H1 (cell line): Measurements from ENCODE around the gene SYT15.
"Not testable (repeated sequence)": the region's sequence is repeated elsewhere in the genome, so short reads cannot be mapped to it uniquely, and the experiment has no call there.

Experiments used
- EP300 ChIP-seq, 2 experiments: IDR thresholded peaks; 1 replicate in 1 of 2; 2 replicates in 1 of 2; pipeline ENCODE4 v1.6.1; 2011 to 2012; ENCODE audit warnings: low read depth in 2 of 2, low read length in 2 of 2, mild to moderate bottlenecking in 2 of 2, borderline replicate concordance in 1 of 2, inconsistent platforms in 1 of 2, moderate library complexity in 1 of 2
- SIX5 ChIP-seq: IDR thresholded peaks from 2 replicates; pipeline ENCODE4 v1.6.1; 2011; ENCODE audit warnings: mild to moderate bottlenecking, low read depth, low read length
- TF ChIP-seq, protein P1 (sequence below): fragments of 300-600 bp; sonication (generic); IDR thresholded peaks from 2 replicates; pipeline ENCODE4 v1.7.1; 2012; ENCODE audit warnings: low read length, moderate library complexity, mild to moderate bottlenecking, inconsistent platforms; ENCODE audit not compliant: insufficient replicate concordance
- TF ChIP-seq, protein P2 (sequence below), 3 experiments: IDR thresholded peaks; 1 replicate in 2 of 3; 2 replicates in 1 of 3; pipeline versions ENCODE4 v1.5.1 to v1.6.1; 2011; ENCODE audit warnings: low read length in 3 of 3, mild to moderate bottlenecking in 3 of 3, inconsistent platforms in 2 of 3, low read depth in 1 of 3, moderate library complexity in 1 of 3; ENCODE audit not compliant: insufficient read depth in 1 of 3; ENCODE audit errors: control extremely low read depth in 1 of 3
- TF ChIP-seq, protein P3 (sequence below): IDR thresholded peaks from 2 replicates; pipeline ENCODE4 v1.6.1; 2012; ENCODE audit warnings: inconsistent platforms

DNA sequence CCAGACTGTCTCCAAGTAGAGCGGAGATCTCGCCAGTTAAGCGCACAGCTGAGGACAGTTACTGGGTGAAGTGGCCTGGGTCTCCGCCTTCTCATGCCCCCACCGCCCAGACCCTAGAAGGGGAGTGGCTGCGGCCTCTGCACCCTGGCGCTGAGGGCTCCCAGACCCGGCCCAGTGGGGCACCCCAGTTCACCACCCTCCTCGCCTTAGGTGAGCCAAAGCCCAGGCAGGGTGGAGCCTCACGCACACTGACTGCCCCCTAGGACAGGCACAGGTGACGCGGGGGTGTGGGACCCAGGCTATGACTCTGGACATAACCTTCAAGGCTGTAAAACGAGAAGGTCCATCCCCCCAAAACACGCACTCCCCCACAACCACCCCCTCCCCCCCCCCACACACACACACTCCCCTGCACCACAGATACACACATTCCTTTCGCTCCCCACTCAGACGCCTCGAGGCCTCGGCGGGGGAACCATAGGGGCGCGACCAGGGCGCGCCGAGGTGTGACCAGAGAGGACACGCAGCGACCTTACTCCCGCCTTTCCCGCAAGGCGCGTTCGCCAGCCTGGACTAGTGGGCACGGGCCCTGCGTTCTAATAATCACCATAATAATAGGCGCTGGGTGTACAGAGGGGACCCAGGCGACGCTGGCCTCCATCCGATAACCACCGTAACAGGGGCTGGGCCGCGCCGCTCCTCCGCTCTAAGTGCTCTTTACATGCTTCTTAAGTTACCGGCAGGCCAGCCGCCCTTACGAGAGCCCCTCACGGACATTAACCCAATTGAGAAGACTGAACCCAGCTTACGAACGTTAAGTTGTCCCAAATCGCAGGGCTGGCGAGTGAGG lies 1.1 kb upstream of the SYT15 start:
- TF ChIP-seq, protein P1, sequence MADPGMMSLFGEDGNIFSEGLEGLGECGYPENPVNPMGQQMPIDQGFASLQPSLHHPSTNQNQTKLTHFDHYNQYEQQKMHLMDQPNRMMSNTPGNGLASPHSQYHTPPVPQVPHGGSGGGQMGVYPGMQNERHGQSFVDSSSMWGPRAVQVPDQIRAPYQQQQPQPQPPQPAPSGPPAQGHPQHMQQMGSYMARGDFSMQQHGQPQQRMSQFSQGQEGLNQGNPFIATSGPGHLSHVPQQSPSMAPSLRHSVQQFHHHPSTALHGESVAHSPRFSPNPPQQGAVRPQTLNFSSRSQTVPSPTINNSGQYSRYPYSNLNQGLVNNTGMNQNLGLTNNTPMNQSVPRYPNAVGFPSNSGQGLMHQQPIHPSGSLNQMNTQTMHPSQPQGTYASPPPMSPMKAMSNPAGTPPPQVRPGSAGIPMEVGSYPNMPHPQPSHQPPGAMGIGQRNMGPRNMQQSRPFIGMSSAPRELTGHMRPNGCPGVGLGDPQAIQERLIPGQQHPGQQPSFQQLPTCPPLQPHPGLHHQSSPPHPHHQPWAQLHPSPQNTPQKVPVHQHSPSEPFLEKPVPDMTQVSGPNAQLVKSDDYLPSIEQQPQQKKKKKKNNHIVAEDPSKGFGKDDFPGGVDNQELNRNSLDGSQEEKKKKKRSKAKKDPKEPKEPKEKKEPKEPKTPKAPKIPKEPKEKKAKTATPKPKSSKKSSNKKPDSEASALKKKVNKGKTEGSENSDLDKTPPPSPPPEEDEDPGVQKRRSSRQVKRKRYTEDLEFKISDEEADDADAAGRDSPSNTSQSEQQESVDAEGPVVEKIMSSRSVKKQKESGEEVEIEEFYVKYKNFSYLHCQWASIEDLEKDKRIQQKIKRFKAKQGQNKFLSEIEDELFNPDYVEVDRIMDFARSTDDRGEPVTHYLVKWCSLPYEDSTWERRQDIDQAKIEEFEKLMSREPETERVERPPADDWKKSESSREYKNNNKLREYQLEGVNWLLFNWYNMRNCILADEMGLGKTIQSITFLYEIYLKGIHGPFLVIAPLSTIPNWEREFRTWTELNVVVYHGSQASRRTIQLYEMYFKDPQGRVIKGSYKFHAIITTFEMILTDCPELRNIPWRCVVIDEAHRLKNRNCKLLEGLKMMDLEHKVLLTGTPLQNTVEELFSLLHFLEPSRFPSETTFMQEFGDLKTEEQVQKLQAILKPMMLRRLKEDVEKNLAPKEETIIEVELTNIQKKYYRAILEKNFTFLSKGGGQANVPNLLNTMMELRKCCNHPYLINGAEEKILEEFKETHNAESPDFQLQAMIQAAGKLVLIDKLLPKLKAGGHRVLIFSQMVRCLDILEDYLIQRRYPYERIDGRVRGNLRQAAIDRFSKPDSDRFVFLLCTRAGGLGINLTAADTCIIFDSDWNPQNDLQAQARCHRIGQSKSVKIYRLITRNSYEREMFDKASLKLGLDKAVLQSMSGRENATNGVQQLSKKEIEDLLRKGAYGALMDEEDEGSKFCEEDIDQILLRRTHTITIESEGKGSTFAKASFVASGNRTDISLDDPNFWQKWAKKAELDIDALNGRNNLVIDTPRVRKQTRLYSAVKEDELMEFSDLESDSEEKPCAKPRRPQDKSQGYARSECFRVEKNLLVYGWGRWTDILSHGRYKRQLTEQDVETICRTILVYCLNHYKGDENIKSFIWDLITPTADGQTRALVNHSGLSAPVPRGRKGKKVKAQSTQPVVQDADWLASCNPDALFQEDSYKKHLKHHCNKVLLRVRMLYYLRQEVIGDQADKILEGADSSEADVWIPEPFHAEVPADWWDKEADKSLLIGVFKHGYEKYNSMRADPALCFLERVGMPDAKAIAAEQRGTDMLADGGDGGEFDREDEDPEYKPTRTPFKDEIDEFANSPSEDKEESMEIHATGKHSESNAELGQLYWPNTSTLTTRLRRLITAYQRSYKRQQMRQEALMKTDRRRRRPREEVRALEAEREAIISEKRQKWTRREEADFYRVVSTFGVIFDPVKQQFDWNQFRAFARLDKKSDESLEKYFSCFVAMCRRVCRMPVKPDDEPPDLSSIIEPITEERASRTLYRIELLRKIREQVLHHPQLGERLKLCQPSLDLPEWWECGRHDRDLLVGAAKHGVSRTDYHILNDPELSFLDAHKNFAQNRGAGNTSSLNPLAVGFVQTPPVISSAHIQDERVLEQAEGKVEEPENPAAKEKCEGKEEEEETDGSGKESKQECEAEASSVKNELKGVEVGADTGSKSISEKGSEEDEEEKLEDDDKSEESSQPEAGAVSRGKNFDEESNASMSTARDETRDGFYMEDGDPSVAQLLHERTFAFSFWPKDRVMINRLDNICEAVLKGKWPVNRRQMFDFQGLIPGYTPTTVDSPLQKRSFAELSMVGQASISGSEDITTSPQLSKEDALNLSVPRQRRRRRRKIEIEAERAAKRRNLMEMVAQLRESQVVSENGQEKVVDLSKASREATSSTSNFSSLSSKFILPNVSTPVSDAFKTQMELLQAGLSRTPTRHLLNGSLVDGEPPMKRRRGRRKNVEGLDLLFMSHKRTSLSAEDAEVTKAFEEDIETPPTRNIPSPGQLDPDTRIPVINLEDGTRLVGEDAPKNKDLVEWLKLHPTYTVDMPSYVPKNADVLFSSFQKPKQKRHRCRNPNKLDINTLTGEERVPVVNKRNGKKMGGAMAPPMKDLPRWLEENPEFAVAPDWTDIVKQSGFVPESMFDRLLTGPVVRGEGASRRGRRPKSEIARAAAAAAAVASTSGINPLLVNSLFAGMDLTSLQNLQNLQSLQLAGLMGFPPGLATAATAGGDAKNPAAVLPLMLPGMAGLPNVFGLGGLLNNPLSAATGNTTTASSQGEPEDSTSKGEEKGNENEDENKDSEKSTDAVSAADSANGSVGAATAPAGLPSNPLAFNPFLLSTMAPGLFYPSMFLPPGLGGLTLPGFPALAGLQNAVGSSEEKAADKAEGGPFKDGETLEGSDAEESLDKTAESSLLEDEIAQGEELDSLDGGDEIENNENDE: not testable (repeated sequence)
- TF ChIP-seq, protein P2, sequence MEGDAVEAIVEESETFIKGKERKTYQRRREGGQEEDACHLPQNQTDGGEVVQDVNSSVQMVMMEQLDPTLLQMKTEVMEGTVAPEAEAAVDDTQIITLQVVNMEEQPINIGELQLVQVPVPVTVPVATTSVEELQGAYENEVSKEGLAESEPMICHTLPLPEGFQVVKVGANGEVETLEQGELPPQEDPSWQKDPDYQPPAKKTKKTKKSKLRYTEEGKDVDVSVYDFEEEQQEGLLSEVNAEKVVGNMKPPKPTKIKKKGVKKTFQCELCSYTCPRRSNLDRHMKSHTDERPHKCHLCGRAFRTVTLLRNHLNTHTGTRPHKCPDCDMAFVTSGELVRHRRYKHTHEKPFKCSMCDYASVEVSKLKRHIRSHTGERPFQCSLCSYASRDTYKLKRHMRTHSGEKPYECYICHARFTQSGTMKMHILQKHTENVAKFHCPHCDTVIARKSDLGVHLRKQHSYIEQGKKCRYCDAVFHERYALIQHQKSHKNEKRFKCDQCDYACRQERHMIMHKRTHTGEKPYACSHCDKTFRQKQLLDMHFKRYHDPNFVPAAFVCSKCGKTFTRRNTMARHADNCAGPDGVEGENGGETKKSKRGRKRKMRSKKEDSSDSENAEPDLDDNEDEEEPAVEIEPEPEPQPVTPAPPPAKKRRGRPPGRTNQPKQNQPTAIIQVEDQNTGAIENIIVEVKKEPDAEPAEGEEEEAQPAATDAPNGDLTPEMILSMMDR (IDR thresholded peaks at IDR 0.05; ENCODE audit: control extremely low read depth in 1 of 3, insufficient read depth in 1 of 3, low read depth in 1 of 3, low read length in 3 of 3): not testable (repeated sequence)
- not testable (repeated sequence) for TF ChIP-seq SIX5; EP300 (IDR thresholded peaks at IDR 0.05; ENCODE audit: borderline replicate concordance in 1 of 2, low read depth in 2 of 2, low read length in 2 of 2)
- TF ChIP-seq, protein P3, sequence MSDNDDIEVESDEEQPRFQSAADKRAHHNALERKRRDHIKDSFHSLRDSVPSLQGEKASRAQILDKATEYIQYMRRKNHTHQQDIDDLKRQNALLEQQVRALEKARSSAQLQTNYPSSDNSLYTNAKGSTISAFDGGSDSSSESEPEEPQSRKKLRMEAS: not testable (repeated sequence)
